SK-N-MC (cell line): ENCODE results near the gene RPUSD1.

Source experiments
- EZH2 ChIP-seq: fragments of 200-600 bp; sonication (generic); IDR thresholded peaks from one replicate; pipeline ENCODE4 v1.6.1; 2017; ENCODE audit warnings: antibody characterized with exemption
- FOXP2 ChIP-seq: optimal IDR thresholded peaks from 2 replicates; pipeline ENCODE3; 2011; ENCODE audit warnings: mild to moderate bottlenecking, moderate library complexity; ENCODE audit not compliant: insufficient read depth; ENCODE audit errors: extremely low read length, control extremely low read depth
- POLR2AphosphoS5 ChIP-seq: IDR thresholded peaks from 2 replicates; pipeline ENCODE4 v1.6.1; 2012; ENCODE audit warnings: mild to moderate bottlenecking, low read depth, low read length, borderline replicate concordance

- no peak for TF ChIP-seq POLR2AphosphoS5
- TF ChIP-seq EZH2 = no peak
- no peak for TF ChIP-seq FOXP2
These were observed 5.2 kb upstream of the RPUSD1 start for GRCh38 chr16:793414-793813.
